OCI-LY3 (cell line): ENCODE data around the gene MACF1.

Experiments used
- EZH2phosphoT487 ChIP-seq: fragments of 200-600 bp; shearing (Covaris generic); IDR thresholded peaks from 2 replicates; pipeline ENCODE4 v1.6.1; 2018; ENCODE audit warnings: antibody characterized with exemption, mixed run types, low read depth
- TF ChIP-seq, protein P1 (sequence below): fragments of 200-600, 300-600 bp; sonication (generic); IDR thresholded peaks from 2 replicates; pipeline ENCODE4 v1.5.1; 2014; ENCODE audit warnings: antibody characterized with exemption, low read length, low read depth

DNA sequence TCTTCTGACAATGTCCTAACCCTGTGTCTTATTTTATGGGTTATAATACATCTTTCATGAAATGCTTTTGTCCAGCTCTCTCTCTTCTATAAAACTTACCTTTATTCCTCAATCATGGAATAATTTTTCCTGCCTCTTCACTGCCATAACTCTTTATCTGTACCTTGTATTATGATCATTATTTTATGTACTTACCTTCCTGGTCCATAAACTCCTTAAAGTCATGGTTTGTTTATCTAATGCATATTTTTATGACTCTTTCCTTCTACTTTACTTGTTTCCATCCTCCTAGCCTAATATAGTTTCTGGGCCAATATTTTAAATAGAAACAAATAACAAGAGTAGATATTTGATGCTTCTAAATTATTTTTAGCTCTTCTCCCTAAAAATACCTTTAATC lies 221.1 kb downstream of the MACF1 start:
- TF ChIP-seq, protein P1, sequence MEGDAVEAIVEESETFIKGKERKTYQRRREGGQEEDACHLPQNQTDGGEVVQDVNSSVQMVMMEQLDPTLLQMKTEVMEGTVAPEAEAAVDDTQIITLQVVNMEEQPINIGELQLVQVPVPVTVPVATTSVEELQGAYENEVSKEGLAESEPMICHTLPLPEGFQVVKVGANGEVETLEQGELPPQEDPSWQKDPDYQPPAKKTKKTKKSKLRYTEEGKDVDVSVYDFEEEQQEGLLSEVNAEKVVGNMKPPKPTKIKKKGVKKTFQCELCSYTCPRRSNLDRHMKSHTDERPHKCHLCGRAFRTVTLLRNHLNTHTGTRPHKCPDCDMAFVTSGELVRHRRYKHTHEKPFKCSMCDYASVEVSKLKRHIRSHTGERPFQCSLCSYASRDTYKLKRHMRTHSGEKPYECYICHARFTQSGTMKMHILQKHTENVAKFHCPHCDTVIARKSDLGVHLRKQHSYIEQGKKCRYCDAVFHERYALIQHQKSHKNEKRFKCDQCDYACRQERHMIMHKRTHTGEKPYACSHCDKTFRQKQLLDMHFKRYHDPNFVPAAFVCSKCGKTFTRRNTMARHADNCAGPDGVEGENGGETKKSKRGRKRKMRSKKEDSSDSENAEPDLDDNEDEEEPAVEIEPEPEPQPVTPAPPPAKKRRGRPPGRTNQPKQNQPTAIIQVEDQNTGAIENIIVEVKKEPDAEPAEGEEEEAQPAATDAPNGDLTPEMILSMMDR = no peak
- no peak for TF ChIP-seq EZH2phosphoT487
